Stomach (tissue), 4 donors: ENCODE data around the gene DLG3.

Experiments
- POLR2A ChIP-seq, 4 donors: fragments of 450-650 bp; IDR thresholded peaks; one replicate each; pipeline ENCODE4 v1.6.1; 2016; ENCODE audit warnings: antibody characterized with exemption in 4 of 4, control low read depth in 2 of 4, mild to moderate bottlenecking in 1 of 4, moderate library complexity in 1 of 4
- TF ChIP-seq, protein P1 (sequence below), 7 experiments: fragments of 450-650 bp in 4 of 7; fragments of 200-600 bp in 3 of 7; sonication (generic) in 3 of 7; IDR thresholded peaks; one replicate each; pipeline ENCODE4 v1.5.1; 2016 to 2019; ENCODE audit warnings: antibody characterized with exemption in 7 of 7, control low read depth in 2 of 7, mild to moderate bottlenecking in 1 of 7

DNA sequence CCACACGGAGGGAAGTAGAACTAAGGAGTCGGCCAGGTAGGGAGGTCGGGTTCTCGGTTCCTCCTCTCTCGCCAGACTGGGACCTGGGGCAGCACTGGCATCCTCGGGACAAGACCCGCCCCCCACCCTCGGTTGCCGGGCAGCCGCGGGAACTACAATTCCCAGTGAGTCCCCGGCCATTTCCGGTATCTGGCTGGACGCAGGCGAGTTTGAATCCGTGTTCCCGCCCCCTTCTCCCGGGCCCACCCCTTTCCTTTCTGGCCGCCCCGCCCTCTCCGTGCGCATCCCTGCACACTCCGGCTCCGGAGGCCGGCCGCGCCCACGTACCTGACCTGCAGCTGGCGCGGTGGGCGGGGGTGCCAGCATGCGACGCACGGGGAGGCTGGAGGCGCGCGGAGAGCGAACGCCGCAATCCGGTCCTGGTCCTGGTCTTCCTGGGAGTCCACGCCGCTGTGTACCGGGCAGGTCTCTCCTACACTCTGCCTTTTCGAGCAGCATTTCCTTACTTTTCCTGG, 10.2 kb upstream of the DLG3 start:
- TF ChIP-seq POLR2A (IDR thresholded peaks at IDR 0.05) = no peak
- TF ChIP-seq, protein P1, sequence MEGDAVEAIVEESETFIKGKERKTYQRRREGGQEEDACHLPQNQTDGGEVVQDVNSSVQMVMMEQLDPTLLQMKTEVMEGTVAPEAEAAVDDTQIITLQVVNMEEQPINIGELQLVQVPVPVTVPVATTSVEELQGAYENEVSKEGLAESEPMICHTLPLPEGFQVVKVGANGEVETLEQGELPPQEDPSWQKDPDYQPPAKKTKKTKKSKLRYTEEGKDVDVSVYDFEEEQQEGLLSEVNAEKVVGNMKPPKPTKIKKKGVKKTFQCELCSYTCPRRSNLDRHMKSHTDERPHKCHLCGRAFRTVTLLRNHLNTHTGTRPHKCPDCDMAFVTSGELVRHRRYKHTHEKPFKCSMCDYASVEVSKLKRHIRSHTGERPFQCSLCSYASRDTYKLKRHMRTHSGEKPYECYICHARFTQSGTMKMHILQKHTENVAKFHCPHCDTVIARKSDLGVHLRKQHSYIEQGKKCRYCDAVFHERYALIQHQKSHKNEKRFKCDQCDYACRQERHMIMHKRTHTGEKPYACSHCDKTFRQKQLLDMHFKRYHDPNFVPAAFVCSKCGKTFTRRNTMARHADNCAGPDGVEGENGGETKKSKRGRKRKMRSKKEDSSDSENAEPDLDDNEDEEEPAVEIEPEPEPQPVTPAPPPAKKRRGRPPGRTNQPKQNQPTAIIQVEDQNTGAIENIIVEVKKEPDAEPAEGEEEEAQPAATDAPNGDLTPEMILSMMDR (IDR thresholded peaks at IDR 0.05) = no peak
